Measurements from ENCODE around the gene PUSL1. TPM values are rescaled to one million over a fixed set of nuclear protein-coding genes. Genes with fewer than 3 reads are reported as not detected.

The PUSL1 gene
- total RNA-seq, 1 experiment from 2014 or later: 35.1 TPM

Other genes starting within 250 kb of the PUSL1 start
- gene RNF223, start 234.3 kb upstream of the PUSL1 start, total RNA-seq (2014; rRNA removed; shearing (Covaris generic)): not detected in 2 replicates
- gene C1orf159, start 192.5 kb upstream of the PUSL1 start, total RNA-seq (2014; rRNA removed; shearing (Covaris generic)): 11.1 and 15.4 TPM in 2 replicates
- gene TTLL10, start 134.7 kb upstream of the PUSL1 start, total RNA-seq (2014; rRNA removed; shearing (Covaris generic)): not detected in 2 replicates
- not detected in 2 replicates for gene TNFRSF18, start 102.0 kb upstream of the PUSL1 start, total RNA-seq (2014; rRNA removed; shearing (Covaris generic))
- gene TNFRSF4, start 94.4 kb upstream of the PUSL1 start, total RNA-seq (2014; rRNA removed; shearing (Covaris generic)): not detected in 2 replicates
- gene SDF4, start 76.6 kb upstream of the PUSL1 start, total RNA-seq (2014; rRNA removed; shearing (Covaris generic)): 154 and 156 TPM in 2 replicates
- 50.1 and 51.3 TPM in 2 replicates for gene B3GALT6, start 76.4 kb upstream of the PUSL1 start, total RNA-seq (2014; rRNA removed; shearing (Covaris generic))
- 0.25 and 1.8 TPM in 2 replicates for gene C1QTNF12, start 61.9 kb upstream of the PUSL1 start, total RNA-seq (2014; rRNA removed; shearing (Covaris generic))
- 92.1 and 96.6 TPM in 2 replicates for gene UBE2J2, start 34.7 kb upstream of the PUSL1 start, total RNA-seq (2014; rRNA removed; shearing (Covaris generic))
- gene SCNN1D, start 28.2 kb upstream of the PUSL1 start, total RNA-seq (2014; rRNA removed; shearing (Covaris generic)): 0.53 and 1.5 TPM in 2 replicates
- gene ACAP3, start 667 bp upstream of the PUSL1 start, total RNA-seq (2014; rRNA removed; shearing (Covaris generic)): 41.1 and 44.8 TPM in 2 replicates
- gene INTS11, start 16.1 kb downstream of the PUSL1 start, total RNA-seq (2014; rRNA removed; shearing (Covaris generic)): 66.7 and 81.0 TPM in 2 replicates
- 29.4 and 39.2 TPM in 2 replicates for gene CPTP, start 16.2 kb downstream of the PUSL1 start, total RNA-seq (2014; rRNA removed; shearing (Covaris generic))
- 0.03 and 0.16 TPM in 2 replicates for gene TAS1R3, start 22.7 kb downstream of the PUSL1 start, total RNA-seq (2014; rRNA removed; shearing (Covaris generic))
- 85.2 and 95.9 TPM in 2 replicates for gene DVL1, start 40.8 kb downstream of the PUSL1 start, total RNA-seq (2014; rRNA removed; shearing (Covaris generic))
- 192 and 224 TPM in 2 replicates for gene MXRA8, start 50.0 kb downstream of the PUSL1 start, total RNA-seq (2014; rRNA removed; shearing (Covaris generic))
- 180 and 360 TPM in 2 replicates for gene AURKAIP1, start 66.6 kb downstream of the PUSL1 start, total RNA-seq (2014; rRNA removed; shearing (Covaris generic))
- gene CCNL2, start 90.7 kb downstream of the PUSL1 start, total RNA-seq (2014; rRNA removed; shearing (Covaris generic)): 69.4 and 79.0 TPM in 2 replicates
- 184 and 203 TPM in 2 replicates for gene MRPL20, start 98.7 kb downstream of the PUSL1 start, total RNA-seq (2014; rRNA removed; shearing (Covaris generic))
- not detected in 2 replicates for gene ANKRD65, start 112.7 kb downstream of the PUSL1 start, total RNA-seq (2014; rRNA removed; shearing (Covaris generic))
- 0.31 and 1.0 TPM in 2 replicates for gene VWA1, start 127.1 kb downstream of the PUSL1 start, total RNA-seq (2014; rRNA removed; shearing (Covaris generic))
- not detected in 2 replicates for gene ATAD3C, start 141.1 kb downstream of the PUSL1 start, total RNA-seq (2014; rRNA removed; shearing (Covaris generic))
- gene ATAD3B, start 163.2 kb downstream of the PUSL1 start, total RNA-seq (2014; rRNA removed; shearing (Covaris generic)): 24.0 and 33.8 TPM in 2 replicates
- gene ATAD3A, start 203.6 kb downstream of the PUSL1 start, total RNA-seq (2014; rRNA removed; shearing (Covaris generic)): 32.7 and 51.6 TPM in 2 replicates
- 0.31 and 0.47 TPM in 2 replicates for gene TMEM240, start 232.0 kb downstream of the PUSL1 start, total RNA-seq (2014; rRNA removed; shearing (Covaris generic))

Measured in SJSA1 (cell line).